Measurements from ENCODE around the gene SLIT1. TPM values are rescaled to one million over a fixed set of nuclear protein-coding genes. Genes with fewer than 3 reads are reported as not detected.
A peak's percentile ranks its signal among the peaks of the same experiment; 100 is the strongest.

Gene SLIT1
- polyA plus RNA-seq, 1 donor (not counting 4 experiments of a cell fraction or from before 2014, with no cell fraction given) = 0.01 TPM

GRCh38 chr10:97195706-97196222 lies 10.0 kb upstream of the SLIT1 start:
- no peaks in the 10 kb centered on the region for H3K79me2 ChIP-seq (ENCODE audit: control insufficient read depth, insufficient read depth, low read length)
- no peaks in the 10 kb centered on the region for H3K9me1 ChIP-seq (ENCODE audit: control insufficient read depth, extremely low read depth, insufficient read depth, low read length)
- peak overlapping the region; percentile 10 for H2AFZ ChIP-seq (ENCODE audit: control insufficient read depth, low read length)
- H3K36me3 ChIP-seq (ENCODE audit: control insufficient read depth in 2 of 2, extremely low read depth in 1 of 2, insufficient read depth in 2 of 2, low read length in 2 of 2) = no peaks in the 10 kb centered on the region
- dilution Hi-C loops (cut with MboI; ENCODE audit: extremely low pct_ligation_motif_present, low sequenced_read_pairs) = no loop called here
- H3K27me3 ChIP-seq (ENCODE audit: control insufficient read depth, extremely low read depth, insufficient read depth, low read length) = peaks cover 29% of the 10 kb centered on the region
- TF ChIP-seq EZH2 (IDR thresholded peaks at IDR 0.05; ENCODE audit: low read length) (peak; percentile 29), CTCF (optimal IDR thresholded peaks at IDR 0.05 in 1 of 3, IDR thresholded peaks at IDR 0.05 in 1 of 3, conservative IDR thresholded peaks at IDR 0.05 in 1 of 3; ENCODE audit: extremely low read depth in 1 of 3, insufficient read depth in 2 of 3, low read length in 3 of 3) (no peak)
- peak overlapping the region; percentile 94 for H3K4me2 ChIP-seq (ENCODE audit: control insufficient read depth, extremely low read depth, insufficient read depth, low read depth, low read length)
- FAIRE-seq = no peak
- H3K27ac ChIP-seq (ENCODE audit: control insufficient read depth, insufficient read depth, low read length) = no peak overlapping the region
- H3K4me3 ChIP-seq (ENCODE audit: control insufficient read depth in 2 of 3, extremely low read depth in 1 of 3, insufficient read depth in 2 of 3, low read depth in 1 of 3, low read length in 3 of 3) = peak overlapping the region; percentile 33 to 67 (median 67)
- H4K20me1 ChIP-seq (ENCODE audit: control insufficient read depth, extremely low read depth, insufficient read depth, low read length) = no peaks in the 10 kb centered on the region
- no peak overlapping the region for H3K9ac ChIP-seq (ENCODE audit: control insufficient read depth, extremely low read depth, insufficient read depth, low read length)
- H3K9me3 ChIP-seq (ENCODE audit: control insufficient read depth, low read depth, low read length) = no peaks in the 10 kb centered on the region
- no peak for DNase-seq (ENCODE audit: low read depth, low spot score)
- peaks cover 3% of the 10 kb centered on the region for H3K4me1 ChIP-seq (ENCODE audit: control insufficient read depth, extremely low read depth, insufficient read depth, low read length)

GRCh38 chr10:97192952-97193435 lies 7.2 kb upstream of the SLIT1 start:
- no peaks in the 10 kb centered on the region for H3K79me2 ChIP-seq (ENCODE audit: control insufficient read depth, insufficient read depth, low read length)
- H2AFZ ChIP-seq (ENCODE audit: control insufficient read depth, low read length) = no peak overlapping the region
- no peak overlapping the region for H3K4me2 ChIP-seq (ENCODE audit: control insufficient read depth, extremely low read depth, insufficient read depth, low read depth, low read length)
- no peak overlapping the region for H3K9ac ChIP-seq (ENCODE audit: control insufficient read depth, extremely low read depth, insufficient read depth, low read length)
- H3K27me3 ChIP-seq (ENCODE audit: control insufficient read depth, extremely low read depth, insufficient read depth, low read length) = peaks cover 41% of the 10 kb centered on the region
- H4K20me1 ChIP-seq (ENCODE audit: control insufficient read depth, extremely low read depth, insufficient read depth, low read length) = no peaks in the 10 kb centered on the region
- no peaks in the 10 kb centered on the region for H3K36me3 ChIP-seq (ENCODE audit: control insufficient read depth in 2 of 2, extremely low read depth in 1 of 2, insufficient read depth in 2 of 2, low read length in 2 of 2)
- H3K4me1 ChIP-seq (ENCODE audit: control insufficient read depth, extremely low read depth, insufficient read depth, low read length) = peaks cover 3% of the 10 kb centered on the region
- dilution Hi-C loops (cut with MboI; ENCODE audit: extremely low pct_ligation_motif_present, low sequenced_read_pairs) = no loop called here
- H3K9me3 ChIP-seq (ENCODE audit: control insufficient read depth, low read depth, low read length) = no peaks in the 10 kb centered on the region
- no peak overlapping the region for H3K4me3 ChIP-seq (ENCODE audit: control insufficient read depth in 2 of 3, extremely low read depth in 1 of 3, insufficient read depth in 2 of 3, low read depth in 1 of 3, low read length in 3 of 3)
- no peaks in the 10 kb centered on the region for H3K9me1 ChIP-seq (ENCODE audit: control insufficient read depth, extremely low read depth, insufficient read depth, low read length)
- TF ChIP-seq EZH2 (IDR thresholded peaks at IDR 0.05; ENCODE audit: low read length) (no peak), CTCF (optimal IDR thresholded peaks at IDR 0.05 in 1 of 3, IDR thresholded peaks at IDR 0.05 in 1 of 3, conservative IDR thresholded peaks at IDR 0.05 in 1 of 3; ENCODE audit: extremely low read depth in 1 of 3, insufficient read depth in 2 of 3, low read length in 3 of 3) (no peak)
- no peak for FAIRE-seq
- H3K27ac ChIP-seq (ENCODE audit: control insufficient read depth, insufficient read depth, low read length) = no peak overlapping the region
- DNase-seq (ENCODE audit: low read depth, low spot score) = no peak

All from keratinocyte (primary cell).